Thoracic aorta (tissue), 2 donors: ENCODE measurements around the gene GFY. TPM values are rescaled to one million over a fixed set of nuclear protein-coding genes. Genes with fewer than 3 reads are reported as not detected.

Source experiments
- ATAC-seq: fragments of 150-250 bp; one replicate; pipeline ENCODE4 v1.8.0; 2017; ENCODE audit warnings: low read depth; ENCODE audit not compliant: insufficient number of reproducible peaks, low FRiP score
- DNase-seq: peaks from one replicate; pipeline ENCODE4 v3.0.0-alpha.2; 2020; ENCODE audit warnings: low spot score
- H3K27ac ChIP-seq, 2 donors: fragments of 200-600 bp; sonication (generic); 1 replicate in 1 of 2; 2 replicates in 1 of 2; pipeline ENCODE4 v1.5.1; 2016; ENCODE audit warnings: mild to moderate bottlenecking in 2 of 2, moderate library complexity in 2 of 2
- H3K27me3 ChIP-seq: fragments of 200-600 bp; sonication (generic); replicated peaks from 2 replicates; pipeline ENCODE4 v1.6.0; 2016; ENCODE audit warnings: mild to moderate bottlenecking; ENCODE audit not compliant: insufficient read depth
- H3K36me3 ChIP-seq: fragments of 200-600 bp; sonication (generic); one replicate; pipeline ENCODE4 v1.5.1; 2016
- H3K4me1 ChIP-seq, 2 donors: fragments of 200-600 bp; sonication (generic); 1 replicate in 1 of 2; 2 replicates in 1 of 2; pipeline versions ENCODE4 v1.5.1 to v1.6.0; 2016; ENCODE audit warnings: low read depth in 2 of 2, mild to moderate bottlenecking in 1 of 2; ENCODE audit not compliant: control insufficient read depth in 1 of 2
- H3K4me3 ChIP-seq: fragments of 200-600 bp; sonication (generic); 2 replicates; pipeline ENCODE4 v1.5.1; 2016; ENCODE audit warnings: mild to moderate bottlenecking
- H3K9me3 ChIP-seq: fragments of 200-600 bp; sonication (generic); 2 replicates; pipeline ENCODE4 v1.5.1; 2016
- CTCF ChIP-seq: fragments of 200-600 bp; sonication (generic); IDR thresholded peaks from one replicate; pipeline ENCODE4 v1.5.1; 2019; ENCODE audit warnings: antibody characterized with exemption
- total RNA-seq, 2 donors: library from RNA; depleted of rRNA; stranded (reverse); fragments of >200 nt; gene quantifications; one replicate each; pipeline versions ENCODE4 v1.1.0 to v1.2.3, GENCODE V29; 2016

GFY gene
- total RNA-seq, 2 donors from 2014 or later: not detected

GRCh38 chr19:49473868-49474541, 48.8 kb downstream of the GFY start, which contains the start of gene FLT3LG:
Gene FLT3LG, plus strand, starts transcription at chr19:49474215. Its CDS starts 425 bp downstream, at chr19:49474640.
- no peak for DNase-seq
- TF ChIP-seq CTCF: peak; percentile 100
- H3K4me1 ChIP-seq: peaks cover 4 to 24% of the 10 kb centered on the region in 2 donors

GRCh38 chr19:49474542-49474924, 49.3 kb downstream of the GFY start:
- Histone ChIP-seq H3K4me3 (peak overlapping the region; percentile 92), H3K27ac (peak overlapping the region in 1 of 2 donors; percentile 71), H3K36me3 (no peaks in the 10 kb centered on the region), H3K27me3 (no peaks in the 10 kb centered on the region), H3K9me3 (no peaks in the 10 kb centered on the region), H3K4me1 (peaks cover 4 to 24% of the 10 kb centered on the region in 2 donors)
- TF ChIP-seq CTCF: no peak
- DNase-seq (no peak), ATAC-seq (no peak)

More at GRCh38 chr19:49473868-49474541, 48.8 kb downstream of the GFY start, which contains the start of gene FLT3LG:
- Histone ChIP-seq H3K27me3 (no peaks in the 10 kb centered on the region), H3K9me3 (no peaks in the 10 kb centered on the region), H3K4me3 (peak within 1 kb of the TSS; percentile 92), H3K36me3 (no peaks in the 10 kb centered on the region), H3K27ac (peak within 1 kb of the TSS; percentile 71 to 72)
- ATAC-seq: peak; percentile 70

- Histone ChIP-seq H3K4me3 (peak overlapping the region; percentile 92), H3K27me3 (no peaks in the 10 kb centered on the region), H3K9me3 (no peaks in the 10 kb centered on the region), H3K27ac (peak overlapping the region in 1 of 2 donors; percentile 71), H3K4me1 (peaks cover 4 to 24% of the 10 kb centered on the region in 2 donors), H3K36me3 (no peaks in the 10 kb centered on the region)
- ATAC-seq: no peak
- no peak for TF ChIP-seq CTCF
- no peak for DNase-seq
Observed at GRCh38 chr19:49475191-49475917, 50.2 kb downstream of the GFY start.

GRCh38 chr19:49475995-49476880, 51.0 kb downstream of the GFY start:
- DNase-seq: no peak
- H3K9me3 ChIP-seq: no peaks in the 10 kb centered on the region

More at GRCh38 chr19:49475995-49476880, 51.0 kb downstream of the GFY start:
- TF ChIP-seq CTCF: no peak
- H3K36me3 ChIP-seq: no peaks in the 10 kb centered on the region
- ATAC-seq: no peak
- no peak overlapping the region for H3K27ac ChIP-seq
- peaks cover 4 to 24% of the 10 kb centered on the region in 2 donors for H3K4me1 ChIP-seq
- H3K4me3 ChIP-seq: no peak overlapping the region
- no peaks in the 10 kb centered on the region for H3K27me3 ChIP-seq

Other genes starting within 250 kb of the GFY start
- 1 to 10 TPM; 2.4 to 2.8 TPM for gene SLC6A16, start 100.2 kb upstream of the GFY start, total RNA-seq
- 10 to 100 TPM; 29.8 to 33.0 TPM for gene CD37, start 90.0 kb upstream of the GFY start, total RNA-seq
- 10 to 100 TPM; 26.4 to 41.3 TPM for gene TEAD2, start 63.0 kb upstream of the GFY start, total RNA-seq
- gene DKKL1, start 61.5 kb upstream of the GFY start, total RNA-seq: under 1 TPM in 1 of 2 donors, not detected in 1; 0.95 TPM
- gene KASH5, start 37.1 kb upstream of the GFY start, total RNA-seq: not detected
- not detected for gene PTH2, start 1.9 kb upstream of the GFY start, total RNA-seq
- 1 to 10 TPM in 1 of 2 donors, under 1 TPM in 1; 0.54 to 2.8 TPM for gene SLC17A7, start 16.1 kb downstream of the GFY start, total RNA-seq
- gene PIH1D1, start 26.4 kb downstream of the GFY start, total RNA-seq: 10 to 100 TPM; 60.2 to 95.4 TPM
- 10 to 100 TPM; 21.8 to 29.8 TPM for gene ALDH16A1, start 27.8 kb downstream of the GFY start, total RNA-seq
- gene FLT3LG, start 48.8 kb downstream of the GFY start, total RNA-seq: 1 to 10 TPM; 4.7 to 5.6 TPM
- gene RPL13A, start 62.2 kb downstream of the GFY start, total RNA-seq: 1,000 to 10,000 TPM in 1 of 2 donors, 100 to 1,000 TPM in 1; 996 to 1,451 TPM
- gene RPS11, start 71.0 kb downstream of the GFY start, total RNA-seq: 1,000 to 10,000 TPM; 1,371 to 2,401 TPM
- 100 to 1,000 TPM; 172 to 304 TPM for gene FCGRT, start 87.3 kb downstream of the GFY start, total RNA-seq
- 100 to 1,000 TPM in 1 of 2 donors, 10 to 100 TPM in 1; 65.3 to 111 TPM for gene RCN3, start 102.6 kb downstream of the GFY start, total RNA-seq
- gene NOSIP, start 155.2 kb downstream of the GFY start, total RNA-seq: 10 to 100 TPM; 30.8 to 46.8 TPM
- not detected for gene PRRG2, start 155.9 kb downstream of the GFY start, total RNA-seq
- 10 to 100 TPM; 12.4 to 24.5 TPM for gene PRR12, start 165.8 kb downstream of the GFY start, total RNA-seq
- gene RRAS, start 214.8 kb downstream of the GFY start, total RNA-seq: 100 to 1,000 TPM in 1 of 2 donors, 10 to 100 TPM in 1; 82.2 to 188 TPM
- gene SCAF1, start 216.8 kb downstream of the GFY start, total RNA-seq: 10 to 100 TPM; 27.3 to 30.6 TPM
- gene IRF3, start 240.5 kb downstream of the GFY start, total RNA-seq: 10 to 100 TPM; 33.2 to 52.9 TPM
- 1 to 10 TPM; 2.5 to 3.0 TPM for gene BCL2L12, start 240.5 kb downstream of the GFY start, total RNA-seq